Ishikawa (cell line): Measurements from ENCODE around the gene THAP6.

Experiments used
- CEBPB ChIP-seq: IDR thresholded peaks from 2 replicates; pipeline ENCODE4 v1.6.1; 2012
- CREB1 ChIP-seq: IDR thresholded peaks from 2 replicates; pipeline ENCODE4 v1.6.1; 2012; ENCODE audit warnings: low read depth
- EGR1 ChIP-seq: IDR thresholded peaks from 2 replicates; pipeline ENCODE4 v1.6.1; 2012
- EP300 ChIP-seq: IDR thresholded peaks from 2 replicates; pipeline ENCODE4 v1.6.1; 2012; ENCODE audit warnings: borderline replicate concordance
- FOXM1 ChIP-seq: IDR thresholded peaks from 2 replicates; pipeline ENCODE4 v1.6.1; 2012; ENCODE audit warnings: low read depth, borderline replicate concordance
- MAX ChIP-seq: IDR thresholded peaks from 2 replicates; pipeline ENCODE4 v1.6.1; 2012
- NFIC ChIP-seq: IDR thresholded peaks from 2 replicates; pipeline ENCODE4 v1.6.1; 2012
- RAD21 ChIP-seq: IDR thresholded peaks from 2 replicates; pipeline ENCODE4 v1.6.1; 2012; ENCODE audit warnings: low read depth
- REST ChIP-seq: IDR thresholded peaks from 2 replicates; pipeline ENCODE4 v1.6.1; 2012; ENCODE audit warnings: low read depth, mild to moderate bottlenecking
- TAF1 ChIP-seq: IDR thresholded peaks from 2 replicates; pipeline ENCODE4 v1.6.1; 2012; ENCODE audit warnings: low read depth, mild to moderate bottlenecking
- TCF12 ChIP-seq: IDR thresholded peaks from 2 replicates; pipeline ENCODE4 v1.6.1; 2012; ENCODE audit warnings: low read depth
- TEAD4 ChIP-seq: IDR thresholded peaks from 2 replicates; pipeline ENCODE4 v1.6.1; 2012
- USF1 ChIP-seq: IDR thresholded peaks from 2 replicates; pipeline ENCODE4 v1.6.1; 2012
- YY1 ChIP-seq: IDR thresholded peaks from 2 replicates; pipeline ENCODE4 v1.6.1; 2012; ENCODE audit warnings: low read depth
- ZBTB7A ChIP-seq: IDR thresholded peaks from 2 replicates; pipeline ENCODE4 v1.6.1; 2012; ENCODE audit warnings: low read depth

The THAP6 gene

GRCh38 chr4:75542824-75543223 is 28.6 kb downstream of the THAP6 start:
- TF ChIP-seq CEBPB = no peak
- no peak for TF ChIP-seq CREB1

GRCh38 chr4:75544870-75545269 is 30.6 kb downstream of the THAP6 start:
- TF ChIP-seq TEAD4 (no peak), REST (no peak), YY1 (no peak), FOXM1 (no peak)

- TF ChIP-seq EP300 (no peak), NFIC (no peak), TAF1 (no peak), EGR1 (no peak), RAD21 (no peak), FOXM1 (no peak), ZBTB7A (no peak), TCF12 (no peak), YY1 (no peak), CREB1 (no peak), TEAD4 (no peak), CEBPB (no peak), USF1 (no peak), MAX (no peak), REST (no peak)
Observed at GRCh38 chr4:75545526-75545925, 31.3 kb downstream of the THAP6 start.

- TF ChIP-seq NFIC (peak; percentile 80), TEAD4 (peak; percentile 73), USF1 (no peak)
Observed at GRCh38 chr4:75547647-75548387, 33.5 kb downstream of the THAP6 start.

- TF ChIP-seq EGR1 = no peak
Observed at GRCh38 chr4:75549019-75549418, 34.7 kb downstream of the THAP6 start.

- TF ChIP-seq REST = no peak
- no peak for TF ChIP-seq CREB1
- no peak for TF ChIP-seq EP300
- no peak for TF ChIP-seq ZBTB7A
- TF ChIP-seq TCF12 = no peak
- no peak for TF ChIP-seq RAD21
- TF ChIP-seq USF1 = no peak
- no peak for TF ChIP-seq TEAD4
- no peak for TF ChIP-seq EGR1
- no peak for TF ChIP-seq NFIC
Observed at GRCh38 chr4:75552452-75552851, 38.2 kb downstream of the THAP6 start.
